Panc1 (cell line): ENCODE data around the gene OAT. TPM values are rescaled to one million over a fixed set of nuclear protein-coding genes. Genes with fewer than 3 reads are reported as not detected.

ENCODE experiments used
- ATAC-seq: fragments of 200-7000 bp; cut with Tn5 transposase; 2 replicates; pipeline ENCODE4 v1.9.1; 2020; ENCODE audit warnings: mild to moderate bottlenecking, moderate library complexity
- BruUV-seq: library from RNA; stranded (reverse); fragments of 400-500 nt; replicated peaks from 2 replicates; lab custom pipeline; 2021; lab: Mats Ljungman, UMichigan
- CTCF ChIA-PET: fragments of 300-600 bp; sonication (Branson Sonifier 250); formaldehyde crosslinking; loops from one replicate; lab custom pipeline; 2022; ENCODE audit warnings: antibody characterized with exemption; lab: Charles Lee
- POLR2A ChIA-PET: fragments of 300-600 bp; sonication (Branson Sonifier 250); formaldehyde crosslinking; loops from one replicate; lab custom pipeline; 2022; ENCODE audit warnings: antibody characterized with exemption; lab: Charles Lee
- DNase-seq: peaks from one replicate; pipeline ENCODE4 v3.0.0-alpha.2; 2010; ENCODE audit warnings: low read depth, low spot score
- H3K27ac ChIP-seq: 2 replicates; pipeline ENCODE4 v1.5.1; 2011; ENCODE audit warnings: mild to moderate bottlenecking, low read length, inconsistent platforms
- H3K27me3 ChIP-seq: fragments of 200-500 bp; sonication (Bioruptor generic); 2 replicates; pipeline ENCODE4 v1.6.0; 2014; ENCODE audit warnings: low read length, inconsistent platforms; ENCODE audit not compliant: control insufficient read depth, insufficient read depth
- H3K36me3 ChIP-seq: fragments of 200-500 bp; sonication (Bioruptor generic); 2 replicates; pipeline ENCODE4 v1.5.1; 2014; ENCODE audit warnings: inconsistent platforms, mild to moderate bottlenecking, low read length, moderate library complexity; ENCODE audit not compliant: control insufficient read depth, insufficient read depth
- H3K4me1 ChIP-seq: 2 replicates; pipeline ENCODE4 v1.5.1; 2011; ENCODE audit warnings: inconsistent platforms, mild to moderate bottlenecking, low read length, moderate library complexity; ENCODE audit not compliant: control insufficient read depth, insufficient read depth
- H3K4me3 ChIP-seq, 2 experiments: 2 replicates each; pipeline ENCODE4 v1.5.1; 2011 to 2012; ENCODE audit warnings: low read depth in 2 of 2, low read length in 2 of 2, mild to moderate bottlenecking in 2 of 2, inconsistent platforms in 1 of 2, moderate library complexity in 1 of 2
- H3K9me3 ChIP-seq: fragments of 200-500 bp; sonication (Bioruptor generic); 2 replicates; pipeline ENCODE4 v1.5.1; 2014; ENCODE audit warnings: low read depth, mild to moderate bottlenecking, inconsistent platforms, low read length, moderate library complexity; ENCODE audit not compliant: control insufficient read depth, insufficient read depth
- POLR2AphosphoS5 ChIP-seq: IDR thresholded peaks from 2 replicates; pipeline ENCODE4 v1.6.1; 2012; ENCODE audit warnings: mild to moderate bottlenecking, low read depth, low read length, moderate library complexity
- SIN3A ChIP-seq: IDR thresholded peaks from 2 replicates; pipeline ENCODE4 v1.6.1; 2012; ENCODE audit warnings: low read depth, mild to moderate bottlenecking, low read length, moderate library complexity, borderline replicate concordance; ENCODE audit not compliant: insufficient read depth
- TCF7L2 ChIP-seq: IDR thresholded peaks from 2 replicates; pipeline ENCODE4 v1.6.1; 2011; ENCODE audit warnings: mild to moderate bottlenecking, low read depth, low read length, inconsistent platforms
- in situ Hi-C: cut with HindIII; loops from 2 replicates; pipeline ENCODE4 v1.10.0; 2016; ENCODE audit warnings: low sequenced_read_pairs, low pct_unique_long_range_greater_than_20kb
- intact Hi-C: fragments of 100-400 bp; cut with micrococcal nuclease; formaldehyde crosslinking; loops from one replicate; pipeline ENCODE4 v1.10.0; 2022; ENCODE audit not compliant: unreplicated experiment
- total RNA-seq: library from RNA; stranded (reverse); gene quantifications from one replicate; pipeline ENCODE4 v1.2.1, GENCODE V29; 2021; ENCODE audit not compliant: unreplicated experiment
- TF ChIP-seq, protein P1 (sequence below), 2 experiments: IDR thresholded peaks; 2 replicates each; pipeline ENCODE4 v1.6.1; 2011 to 2012; ENCODE audit warnings: low read depth in 2 of 2, control low read depth in 1 of 2, low read length in 1 of 2, mild to moderate bottlenecking in 1 of 2, moderate library complexity in 1 of 2; ENCODE audit not compliant: insufficient read depth in 1 of 2
- TF ChIP-seq, protein P2 (sequence below): fragments of 450-650 bp; IDR thresholded peaks from 2 replicates; pipeline ENCODE4 v1.5.1; 2017; ENCODE audit warnings: mild to moderate bottlenecking

The OAT gene
- total RNA-seq, 1 experiment from 2014 or later, result 166 TPM

DNA sequence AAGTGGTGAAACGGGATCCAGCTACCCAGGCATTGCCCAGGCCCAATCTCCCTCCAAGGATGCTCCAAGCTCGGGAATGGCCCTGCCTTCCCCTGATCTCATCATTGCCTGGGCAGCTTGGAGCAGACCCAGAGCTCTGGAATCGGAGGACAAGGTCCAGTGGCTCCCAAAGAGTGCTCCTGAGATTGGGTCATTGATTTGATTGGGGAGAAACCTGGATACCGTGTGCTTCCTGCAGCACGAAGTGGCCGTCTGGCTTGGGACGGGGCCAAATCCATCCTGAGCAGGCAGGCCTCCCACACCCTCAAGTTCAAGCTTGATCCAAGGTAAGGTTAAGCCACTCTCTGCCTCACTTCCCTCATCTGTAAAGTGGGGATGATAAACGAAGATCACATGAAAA lies 69.9 kb downstream of the OAT start:
- POLR2A ChIA-PET, result interaction anchor here (0.6 kb wide), 1 partner anchor 45 kb away, joined by 12 read pairs; no protein-coding TSS in a partner anchor
- Histone ChIP-seq H3K27me3 (no peaks in the 10 kb centered on the region), H3K4me3 (no peak overlapping the region), H3K27ac (no peak overlapping the region), H3K36me3 (no peaks in the 10 kb centered on the region), H3K9me3 (no peaks in the 10 kb centered on the region), H3K4me1 (no peaks in the 10 kb centered on the region)
- no peak for DNase-seq
- no TSS peak for BruUV-seq
- CTCF ChIA-PET, result no interaction called here
- intact Hi-C loops, result no loop called here
- no peak for ATAC-seq
- TF ChIP-seq POLR2AphosphoS5, result no peak
- TF ChIP-seq, protein P1, sequence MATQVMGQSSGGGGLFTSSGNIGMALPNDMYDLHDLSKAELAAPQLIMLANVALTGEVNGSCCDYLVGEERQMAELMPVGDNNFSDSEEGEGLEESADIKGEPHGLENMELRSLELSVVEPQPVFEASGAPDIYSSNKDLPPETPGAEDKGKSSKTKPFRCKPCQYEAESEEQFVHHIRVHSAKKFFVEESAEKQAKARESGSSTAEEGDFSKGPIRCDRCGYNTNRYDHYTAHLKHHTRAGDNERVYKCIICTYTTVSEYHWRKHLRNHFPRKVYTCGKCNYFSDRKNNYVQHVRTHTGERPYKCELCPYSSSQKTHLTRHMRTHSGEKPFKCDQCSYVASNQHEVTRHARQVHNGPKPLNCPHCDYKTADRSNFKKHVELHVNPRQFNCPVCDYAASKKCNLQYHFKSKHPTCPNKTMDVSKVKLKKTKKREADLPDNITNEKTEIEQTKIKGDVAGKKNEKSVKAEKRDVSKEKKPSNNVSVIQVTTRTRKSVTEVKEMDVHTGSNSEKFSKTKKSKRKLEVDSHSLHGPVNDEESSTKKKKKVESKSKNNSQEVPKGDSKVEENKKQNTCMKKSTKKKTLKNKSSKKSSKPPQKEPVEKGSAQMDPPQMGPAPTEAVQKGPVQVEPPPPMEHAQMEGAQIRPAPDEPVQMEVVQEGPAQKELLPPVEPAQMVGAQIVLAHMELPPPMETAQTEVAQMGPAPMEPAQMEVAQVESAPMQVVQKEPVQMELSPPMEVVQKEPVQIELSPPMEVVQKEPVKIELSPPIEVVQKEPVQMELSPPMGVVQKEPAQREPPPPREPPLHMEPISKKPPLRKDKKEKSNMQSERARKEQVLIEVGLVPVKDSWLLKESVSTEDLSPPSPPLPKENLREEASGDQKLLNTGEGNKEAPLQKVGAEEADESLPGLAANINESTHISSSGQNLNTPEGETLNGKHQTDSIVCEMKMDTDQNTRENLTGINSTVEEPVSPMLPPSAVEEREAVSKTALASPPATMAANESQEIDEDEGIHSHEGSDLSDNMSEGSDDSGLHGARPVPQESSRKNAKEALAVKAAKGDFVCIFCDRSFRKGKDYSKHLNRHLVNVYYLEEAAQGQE (IDR thresholded peaks at IDR 0.05; ENCODE audit: insufficient read depth in 1 of 2, low read depth in 2 of 2, low read length in 1 of 2), result no peak
- TF ChIP-seq TCF7L2, result no peak
- TF ChIP-seq, protein P2, sequence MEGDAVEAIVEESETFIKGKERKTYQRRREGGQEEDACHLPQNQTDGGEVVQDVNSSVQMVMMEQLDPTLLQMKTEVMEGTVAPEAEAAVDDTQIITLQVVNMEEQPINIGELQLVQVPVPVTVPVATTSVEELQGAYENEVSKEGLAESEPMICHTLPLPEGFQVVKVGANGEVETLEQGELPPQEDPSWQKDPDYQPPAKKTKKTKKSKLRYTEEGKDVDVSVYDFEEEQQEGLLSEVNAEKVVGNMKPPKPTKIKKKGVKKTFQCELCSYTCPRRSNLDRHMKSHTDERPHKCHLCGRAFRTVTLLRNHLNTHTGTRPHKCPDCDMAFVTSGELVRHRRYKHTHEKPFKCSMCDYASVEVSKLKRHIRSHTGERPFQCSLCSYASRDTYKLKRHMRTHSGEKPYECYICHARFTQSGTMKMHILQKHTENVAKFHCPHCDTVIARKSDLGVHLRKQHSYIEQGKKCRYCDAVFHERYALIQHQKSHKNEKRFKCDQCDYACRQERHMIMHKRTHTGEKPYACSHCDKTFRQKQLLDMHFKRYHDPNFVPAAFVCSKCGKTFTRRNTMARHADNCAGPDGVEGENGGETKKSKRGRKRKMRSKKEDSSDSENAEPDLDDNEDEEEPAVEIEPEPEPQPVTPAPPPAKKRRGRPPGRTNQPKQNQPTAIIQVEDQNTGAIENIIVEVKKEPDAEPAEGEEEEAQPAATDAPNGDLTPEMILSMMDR, result no peak
- no peak for TF ChIP-seq SIN3A
- in situ Hi-C loops, result no loop called here

DNA sequence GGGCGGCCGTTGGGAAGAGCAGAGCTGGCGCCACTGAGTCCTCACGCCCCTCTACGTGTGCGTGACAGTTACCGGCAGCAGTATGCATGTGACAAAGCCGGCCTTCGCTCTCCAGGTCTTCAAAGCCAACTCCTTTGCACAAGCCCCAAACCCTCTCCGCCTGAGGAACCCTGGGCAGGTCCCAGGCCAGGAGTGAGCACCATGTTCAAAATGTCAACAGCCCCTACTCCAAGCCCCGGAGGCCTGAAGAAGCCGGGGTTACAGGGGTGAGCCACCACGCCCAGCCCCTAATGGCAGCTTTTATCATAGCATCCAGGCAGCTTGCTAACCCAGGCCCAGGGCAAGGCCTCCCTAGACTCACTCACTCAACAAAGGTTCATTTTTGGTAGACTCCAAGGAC lies 70.8 kb downstream of the OAT start:
- POLR2A ChIA-PET, result no interaction called here
- intact Hi-C loops, result no loop called here

More for the DNA sequence above, 70.8 kb downstream of the OAT start:
- TF ChIP-seq SIN3A (no peak), TCF7L2 (no peak), POLR2AphosphoS5 (no peak)
- TF ChIP-seq, protein P1 (IDR thresholded peaks at IDR 0.05; ENCODE audit: insufficient read depth in 1 of 2, low read depth in 2 of 2, low read length in 1 of 2), result no peak
- TF ChIP-seq, protein P2, result no peak
- no TSS peak for BruUV-seq
- Histone ChIP-seq H3K27ac (no peak overlapping the region), H3K4me1 (no peaks in the 10 kb centered on the region), H3K27me3 (no peaks in the 10 kb centered on the region), H3K4me3 (no peak overlapping the region), H3K9me3 (no peaks in the 10 kb centered on the region), H3K36me3 (no peaks in the 10 kb centered on the region)
- CTCF ChIA-PET, result no interaction called here
- no peak for DNase-seq
- in situ Hi-C loops, result no loop called here
- peak; percentile 47; the same call in 1 of the 2 replicates for ATAC-seq
